Sigmoid colon (tissue), 7 donors: Measurements from ENCODE around the gene KIF1A. TPM values are rescaled to one million over a fixed set of nuclear protein-coding genes. Genes with fewer than 3 reads are reported as not detected.

Experiments used
- DNase-seq: peaks from one replicate; pipeline ENCODE4 v3.0.0-alpha.2; 2019
- H3K27ac ChIP-seq, 4 donors: fragments of 200-600 bp; sonication (generic); one replicate each; pipeline ENCODE4 v1.5.1; 2016 to 2019; ENCODE audit warnings: mild to moderate bottlenecking in 1 of 4
- H3K27me3 ChIP-seq, 3 donors: fragments of 200-600 bp; sonication (generic); one replicate each; pipeline ENCODE4 v1.5.1; 2019; ENCODE audit warnings: mild to moderate bottlenecking in 1 of 3
- H3K36me3 ChIP-seq, 4 donors: fragments of 200-600 bp; sonication (generic); one replicate each; pipeline ENCODE4 v1.5.1; 2016 to 2019
- H3K4me1 ChIP-seq, 4 donors: fragments of 200-600 bp; sonication (generic); one replicate each; pipeline ENCODE4 v1.5.1; 2017 to 2019
- H3K4me3 ChIP-seq, 4 donors: fragments of 200-600 bp; sonication (generic); one replicate each; pipeline ENCODE4 v1.5.1; 2017 to 2019; ENCODE audit warnings: mild to moderate bottlenecking in 2 of 4, moderate library complexity in 1 of 4
- H3K9me3 ChIP-seq, 4 donors: fragments of 200-600 bp in 3 of 4; sonication (generic) in 3 of 4; one replicate each; pipeline versions ENCODE4 v1.5.1 to v1.6.1; 2013 to 2019
- CTCF ChIP-seq, 4 experiments: fragments of 450-650 bp in 3 of 4; fragments of 200-600 bp in 1 of 4; IDR thresholded peaks; one replicate each; pipeline ENCODE4 v1.5.1; 2016 to 2019; ENCODE audit warnings: antibody characterized with exemption in 4 of 4, mild to moderate bottlenecking in 3 of 4, moderate library complexity in 2 of 4
- EP300 ChIP-seq, 4 donors: sonication (generic); formaldehyde crosslinking; IDR thresholded peaks; one replicate each; pipeline ENCODE4 v1.6.1; 2017; ENCODE audit warnings: antibody characterized with exemption in 4 of 4
- POLR2A ChIP-seq, 2 donors: fragments of 450-650 bp; IDR thresholded peaks; one replicate each; pipeline ENCODE4 v1.6.1; 2016; ENCODE audit warnings: antibody characterized with exemption in 2 of 2, mild to moderate bottlenecking in 2 of 2, moderate library complexity in 2 of 2
- POLR2AphosphoS5 ChIP-seq, 4 donors: sonication (generic); formaldehyde crosslinking; IDR thresholded peaks; one replicate each; pipeline ENCODE4 v1.6.1; 2017; ENCODE audit warnings: antibody characterized with exemption in 4 of 4
- WGBS, 2 donors: extraction: QIAGEN DNeasy Blood & Tissue Kit; methylation state at CpG; one replicate each; pipeline ENCODE4 v1.1.7; 2013; 5-methylcytosine and 5-hydroxymethylcytosine counted together
- intact Hi-C: fragments of 100-400 bp; cut with DNase I; formaldehyde crosslinking; loops from one replicate; pipeline ENCODE4 v1.15.1; 2023
- polyA plus RNA-seq, 3 donors: library from polyadenylated mRNA; stranded (reverse); fragments of 200-250 nt; gene quantifications; one replicate each; pipeline ENCODE4 v1.2.3, GENCODE V29; 2013
- total RNA-seq, 4 donors: library from RNA; depleted of rRNA; stranded (reverse); fragments of >200 nt; gene quantifications; one replicate each; pipeline ENCODE4 v1.1.0, GENCODE V29; 2016
- donor health status: healthy with polysubstance abuse.
- donor health status: Bipolar disorder and iron deficiency.
- donor health status: healthy.

The KIF1A gene
- total and polyA plus RNA-seq, 7 donors, result under 0.01 to 9.7 (median 4.4) TPM

- intact Hi-C loops, result no loop called here
- WGBS, 2 donors, result 74 to 85% methylated on average over 5 of the region's 5 CpGs
- DNase-seq, result no peak
- no peaks in the 10 kb centered on the region for H3K36me3 ChIP-seq
- H3K27ac ChIP-seq, result no peak overlapping the region
- H3K4me3 ChIP-seq, result no peak overlapping the region
- H3K4me1 ChIP-seq, result peaks cover 0 to 6% (median 4%) of the 10 kb centered on the region in 4 donors
- TF ChIP-seq EP300 (IDR thresholded peaks at IDR 0.05) (no peak), CTCF (IDR thresholded peaks at IDR 0.05) (no peak), POLR2AphosphoS5 (IDR thresholded peaks at IDR 0.05) (no peak), POLR2A (IDR thresholded peaks at IDR 0.05) (no peak)
- peaks cover 0 to 22% (median 0%) of the 10 kb centered on the region in 3 donors for H3K27me3 ChIP-seq
- no peaks in the 10 kb centered on the region for H3K9me3 ChIP-seq
These were observed 87.8 kb downstream of the KIF1A start for GRCh38 chr2:240732184-240732583.

GRCh38 chr2:240731178-240731545 lies 88.9 kb downstream of the KIF1A start:
- H3K4me3 ChIP-seq, result no peak overlapping the region
- no peak for DNase-seq
- TF ChIP-seq EP300 (IDR thresholded peaks at IDR 0.05) (no peak), CTCF (IDR thresholded peaks at IDR 0.05) (no peak), POLR2A (IDR thresholded peaks at IDR 0.05) (no peak), POLR2AphosphoS5 (IDR thresholded peaks at IDR 0.05) (no peak)
- no peak overlapping the region for H3K27ac ChIP-seq
- 37 to 56% methylated on average over 9 of the region's 9 CpGs for WGBS, 2 donors
- no peaks in the 10 kb centered on the region for H3K36me3 ChIP-seq
- no peaks in the 10 kb centered on the region for H3K4me1 ChIP-seq
- no peaks in the 10 kb centered on the region for H3K9me3 ChIP-seq
- peaks cover 0 to 22% (median 0%) of the 10 kb centered on the region in 3 donors for H3K27me3 ChIP-seq
- intact Hi-C loops, result no loop called here

GRCh38 chr2:240730501-240731177 lies 89.4 kb downstream of the KIF1A start:
- TF ChIP-seq POLR2A (IDR thresholded peaks at IDR 0.05), result no peak
- TF ChIP-seq CTCF (IDR thresholded peaks at IDR 0.05), result no peak
- TF ChIP-seq EP300 (IDR thresholded peaks at IDR 0.05), result no peak
- TF ChIP-seq POLR2AphosphoS5 (IDR thresholded peaks at IDR 0.05), result no peak
- DNase-seq, result no peak
- Histone ChIP-seq H3K27ac (no peak overlapping the region), H3K9me3 (no peaks in the 10 kb centered on the region), H3K27me3 (peaks cover 0 to 22% (median 0%) of the 10 kb centered on the region in 3 donors), H3K4me1 (no peaks in the 10 kb centered on the region), H3K4me3 (no peak overlapping the region), H3K36me3 (no peaks in the 10 kb centered on the region)
- intact Hi-C loops, result no loop called here
- WGBS, 2 donors, result 76 to 81% methylated on average over 10 of the region's 10 CpGs

GRCh38 chr2:240728827-240729226 lies 91.2 kb downstream of the KIF1A start:
- 75 to 80% methylated on average over 7 of the region's 7 CpGs for WGBS, 2 donors
- intact Hi-C loops, result no loop called here
- Histone ChIP-seq H3K9me3 (no peaks in the 10 kb centered on the region), H3K36me3 (no peaks in the 10 kb centered on the region), H3K27ac (no peak overlapping the region), H3K4me1 (no peaks in the 10 kb centered on the region), H3K4me3 (no peak overlapping the region), H3K27me3 (peaks cover 0 to 22% (median 0%) of the 10 kb centered on the region in 3 donors)
- no peak for DNase-seq
- TF ChIP-seq POLR2A (IDR thresholded peaks at IDR 0.05) (no peak), EP300 (IDR thresholded peaks at IDR 0.05) (no peak)

- Histone ChIP-seq H3K27ac (no peak overlapping the region), H3K27me3 (peaks cover 0 to 22% (median 0%) of the 10 kb centered on the region in 3 donors), H3K4me1 (no peaks in the 10 kb centered on the region), H3K4me3 (no peak overlapping the region), H3K36me3 (no peaks in the 10 kb centered on the region), H3K9me3 (no peaks in the 10 kb centered on the region)
- intact Hi-C loops, result no loop called here
- no peak for DNase-seq
- 88 to 93% methylated on average over 10 of the region's 10 CpGs for WGBS, 2 donors
- TF ChIP-seq EP300 (IDR thresholded peaks at IDR 0.05) (no peak), POLR2AphosphoS5 (IDR thresholded peaks at IDR 0.05) (no peak), POLR2A (IDR thresholded peaks at IDR 0.05) (no peak), CTCF (IDR thresholded peaks at IDR 0.05) (no peak)
These were observed 91.7 kb downstream of the KIF1A start for GRCh38 chr2:240728361-240728760.
